SKM-1 (cell line): ENCODE results near the gene UFD1.

ENCODE experiments used
- DNase-seq: peaks from one replicate; lab custom pipeline; 2025; ENCODE audit not compliant: unreplicated experiment; lab: John Stamatoyannopoulos, UW

The UFD1 gene, protein sequence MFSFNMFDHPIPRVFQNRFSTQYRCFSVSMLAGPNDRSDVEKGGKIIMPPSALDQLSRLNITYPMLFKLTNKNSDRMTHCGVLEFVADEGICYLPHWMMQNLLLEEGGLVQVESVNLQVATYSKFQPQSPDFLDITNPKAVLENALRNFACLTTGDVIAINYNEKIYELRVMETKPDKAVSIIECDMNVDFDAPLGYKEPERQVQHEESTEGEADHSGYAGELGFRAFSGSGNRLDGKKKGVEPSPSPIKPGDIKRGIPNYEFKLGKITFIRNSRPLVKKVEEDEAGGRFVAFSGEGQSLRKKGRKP

GRCh38 chr22:19478901-19479354 lies at the start of gene UFD1:
UFD1 (minus strand) TSS chr22:19479193; CDS start chr22:19479085, 108 bp downstream.
- peak; percentile 85 for DNase-seq

DNA sequence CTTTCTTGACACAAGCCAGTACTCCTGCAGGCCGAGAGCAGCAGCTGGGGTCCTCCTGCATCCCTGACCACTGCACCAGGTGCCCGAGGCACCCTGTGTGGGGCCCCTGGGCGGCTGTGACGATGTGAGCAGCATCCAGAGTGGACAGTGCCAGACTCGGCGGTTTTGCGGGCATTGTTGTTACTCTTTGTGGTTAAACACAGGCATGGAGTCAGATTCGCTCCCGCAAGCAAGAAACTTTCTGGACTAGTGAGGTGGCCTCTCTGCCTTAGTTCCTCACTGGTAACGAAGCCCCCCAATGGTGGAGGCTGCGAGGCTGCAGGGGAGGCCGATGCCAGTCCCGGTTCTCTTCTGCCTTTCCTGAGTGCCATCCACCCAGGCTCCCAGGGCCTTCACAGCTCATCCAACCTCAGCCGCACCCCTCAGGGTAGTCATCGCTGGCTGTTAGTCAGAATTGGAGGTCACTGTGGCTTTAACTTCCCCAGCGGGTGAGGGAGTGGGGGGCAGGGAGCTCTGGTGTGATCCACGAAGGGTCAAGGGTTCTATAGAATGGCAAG lies 48.9 kb upstream of the UFD1 start:
- DNase-seq = no peak

- no peak for DNase-seq
These were observed 48.3 kb upstream of the UFD1 start for GRCh38 chr22:19527321-19527721.

DNA sequence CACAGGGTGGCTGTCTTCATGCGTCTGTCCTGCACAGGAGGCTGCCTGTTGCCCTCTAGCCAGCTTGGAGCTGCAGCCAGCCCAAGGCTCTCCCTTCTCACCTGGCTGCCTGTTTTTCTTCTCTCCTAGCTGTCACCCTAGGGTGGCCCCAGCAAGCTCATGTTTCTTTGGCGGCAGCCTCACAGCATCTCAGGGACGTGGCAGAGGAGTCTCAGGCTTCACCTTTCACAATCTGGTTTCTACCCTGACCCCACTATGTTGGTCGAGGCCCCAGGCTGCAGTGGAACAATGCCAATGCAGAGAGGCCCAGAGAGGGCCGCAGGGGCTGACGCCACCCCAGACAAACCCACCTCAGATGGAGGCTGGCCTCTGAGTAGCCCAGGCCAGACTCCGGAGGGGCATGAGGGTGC lies 47.7 kb upstream of the UFD1 start:
- DNase-seq = no peak

DNA sequence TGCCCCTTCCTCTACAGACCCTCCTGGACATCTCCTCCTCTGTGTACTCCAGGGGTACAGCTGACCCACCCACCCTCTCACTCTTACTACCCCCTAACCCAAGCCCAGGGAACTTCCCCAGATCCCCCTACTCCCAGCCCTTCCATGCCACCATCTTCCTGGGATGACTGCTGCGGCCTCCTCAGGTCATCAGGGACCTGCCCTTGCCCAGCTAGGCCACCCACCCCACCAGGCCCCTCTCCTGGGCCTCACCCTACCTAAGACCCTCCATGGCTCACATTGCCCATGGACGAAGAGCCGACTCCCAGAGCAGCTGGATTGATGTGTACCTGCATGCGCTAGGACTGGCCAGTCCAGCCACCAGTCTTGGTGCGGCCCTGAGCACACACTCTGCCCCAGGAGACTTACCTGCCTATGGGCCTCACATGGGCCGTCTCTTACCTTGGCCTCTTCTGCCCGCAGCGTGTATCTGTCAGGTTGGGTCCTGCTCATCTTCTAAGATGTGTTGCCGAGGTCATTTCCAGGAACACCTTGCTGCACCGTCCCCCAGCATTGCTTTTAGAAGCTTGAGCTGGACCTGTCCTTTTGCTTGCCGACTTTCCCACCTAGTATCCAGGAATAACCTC lies 47.2 kb upstream of the UFD1 start:
- DNase-seq = no peak

DNA sequence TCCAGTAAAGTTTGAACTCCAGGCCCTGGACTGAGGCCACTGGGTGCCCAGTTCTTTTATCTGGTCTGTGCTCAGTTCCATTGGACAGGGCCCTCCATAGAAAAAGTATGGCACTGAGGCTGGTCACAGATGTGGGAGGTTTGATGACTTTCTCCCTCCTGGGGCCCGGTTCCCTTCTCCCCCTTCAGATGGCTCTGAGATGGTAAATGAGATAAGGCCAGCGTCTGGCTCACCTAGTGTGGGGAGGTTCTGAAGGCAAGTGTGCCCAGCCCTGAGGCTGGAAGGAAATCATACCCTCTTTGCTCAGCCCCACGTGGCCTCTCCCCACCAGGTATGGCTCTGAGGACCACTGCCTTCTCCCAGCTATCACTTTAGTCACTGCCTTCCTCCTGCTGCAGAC lies 46.7 kb upstream of the UFD1 start:
- DNase-seq = no peak

DNA sequence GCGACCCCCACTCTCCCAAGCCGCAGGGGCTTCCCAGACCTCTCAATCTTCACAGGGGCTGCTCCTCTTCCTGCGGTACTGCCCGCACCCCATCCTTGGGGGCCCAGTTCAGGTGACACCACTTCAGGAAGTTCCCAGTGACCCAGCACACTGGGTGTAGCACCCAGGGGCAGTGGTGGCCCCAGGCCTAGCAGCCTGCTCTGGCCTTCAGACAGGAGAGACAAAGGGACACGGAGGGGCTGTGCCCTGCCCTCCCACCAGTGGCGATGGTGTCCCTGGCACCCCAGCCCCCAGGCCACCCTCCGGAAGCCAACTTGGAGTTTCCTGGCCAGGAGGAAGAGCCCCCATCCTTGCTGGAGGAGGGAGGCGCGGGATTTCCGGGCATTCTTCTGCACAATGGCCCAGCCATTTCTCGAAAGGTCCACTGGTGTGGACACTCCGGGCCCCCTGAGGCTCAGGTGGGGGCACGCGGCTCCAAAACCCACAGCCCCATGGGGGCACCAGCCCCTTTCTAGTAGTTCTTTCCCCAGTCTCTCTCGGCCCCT lies 46.2 kb upstream of the UFD1 start:
- DNase-seq = no peak

- no peak for DNase-seq
These were observed 45.5 kb upstream of the UFD1 start, which contains the start of gene CLDN5 for GRCh38 chr22:19524170-19525115. CLDN5 (minus strand) TSS chr22:19524410; CDS start chr22:19524255, 155 bp downstream.

- no peak for DNase-seq
These were observed 44.5 kb upstream of the UFD1 start for GRCh38 chr22:19523240-19524169.

DNA sequence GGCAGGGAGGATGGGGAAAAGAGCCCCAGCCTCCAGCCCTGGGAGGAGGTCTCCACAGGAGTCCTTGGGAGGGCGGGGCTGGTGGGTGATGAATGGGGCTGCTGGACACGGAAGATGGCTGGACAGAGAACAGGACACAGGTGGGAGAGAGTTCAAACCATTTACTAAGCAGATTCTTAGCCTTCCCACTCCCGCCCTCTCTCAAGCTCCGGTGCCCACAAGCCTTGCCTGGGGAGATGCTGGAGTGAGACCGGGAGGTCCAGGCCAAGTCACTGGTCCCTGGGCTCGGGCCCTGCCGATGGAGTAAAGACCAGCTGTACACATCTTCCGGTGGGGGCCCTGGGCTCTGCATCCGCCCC lies 43.9 kb upstream of the UFD1 start:
- DNase-seq = no peak

- no peak for DNase-seq
These were observed 43.3 kb upstream of the UFD1 start for GRCh38 chr22:19522190-19522880.

DNA sequence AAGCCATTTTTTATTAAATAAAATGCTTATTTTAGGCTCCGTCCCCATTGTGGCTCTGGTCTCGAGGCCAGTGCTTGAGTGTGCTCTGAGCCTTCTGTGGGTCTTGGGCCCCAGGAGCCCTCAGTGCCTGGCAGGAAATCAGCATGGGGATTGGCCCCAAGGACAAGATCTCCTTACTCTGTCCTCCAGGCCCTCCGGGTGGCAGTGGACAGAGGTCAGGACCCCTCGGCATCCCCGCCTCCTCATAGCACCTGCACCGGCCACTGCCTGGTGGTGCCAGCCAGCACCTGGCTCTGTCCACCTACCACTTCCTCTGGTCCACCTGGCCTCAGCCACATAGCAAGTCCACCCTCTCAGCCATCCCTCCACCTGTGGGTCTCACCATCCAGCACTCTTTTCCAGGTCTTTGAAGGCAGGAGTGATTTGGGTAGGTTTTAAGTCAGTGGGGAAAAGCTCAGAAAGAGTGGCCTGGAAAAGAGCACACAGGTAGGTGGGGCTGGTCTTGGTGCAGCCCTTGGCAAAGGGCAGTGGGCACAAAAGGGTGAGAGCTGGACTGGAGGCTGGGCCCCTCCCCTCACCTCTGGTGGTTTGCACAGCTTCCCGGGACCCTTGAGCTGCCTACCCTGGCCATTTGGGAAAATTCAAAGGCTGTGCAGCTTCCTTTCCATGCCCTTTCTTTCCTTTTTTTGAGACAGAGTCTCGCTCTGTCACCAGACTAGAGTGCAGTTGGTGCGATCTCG lies 41.7 kb upstream of the UFD1 start:
- DNase-seq = no peak

- no peak for DNase-seq
These were observed 41.0 kb upstream of the UFD1 start for GRCh38 chr22:19520007-19520406.

DNA sequence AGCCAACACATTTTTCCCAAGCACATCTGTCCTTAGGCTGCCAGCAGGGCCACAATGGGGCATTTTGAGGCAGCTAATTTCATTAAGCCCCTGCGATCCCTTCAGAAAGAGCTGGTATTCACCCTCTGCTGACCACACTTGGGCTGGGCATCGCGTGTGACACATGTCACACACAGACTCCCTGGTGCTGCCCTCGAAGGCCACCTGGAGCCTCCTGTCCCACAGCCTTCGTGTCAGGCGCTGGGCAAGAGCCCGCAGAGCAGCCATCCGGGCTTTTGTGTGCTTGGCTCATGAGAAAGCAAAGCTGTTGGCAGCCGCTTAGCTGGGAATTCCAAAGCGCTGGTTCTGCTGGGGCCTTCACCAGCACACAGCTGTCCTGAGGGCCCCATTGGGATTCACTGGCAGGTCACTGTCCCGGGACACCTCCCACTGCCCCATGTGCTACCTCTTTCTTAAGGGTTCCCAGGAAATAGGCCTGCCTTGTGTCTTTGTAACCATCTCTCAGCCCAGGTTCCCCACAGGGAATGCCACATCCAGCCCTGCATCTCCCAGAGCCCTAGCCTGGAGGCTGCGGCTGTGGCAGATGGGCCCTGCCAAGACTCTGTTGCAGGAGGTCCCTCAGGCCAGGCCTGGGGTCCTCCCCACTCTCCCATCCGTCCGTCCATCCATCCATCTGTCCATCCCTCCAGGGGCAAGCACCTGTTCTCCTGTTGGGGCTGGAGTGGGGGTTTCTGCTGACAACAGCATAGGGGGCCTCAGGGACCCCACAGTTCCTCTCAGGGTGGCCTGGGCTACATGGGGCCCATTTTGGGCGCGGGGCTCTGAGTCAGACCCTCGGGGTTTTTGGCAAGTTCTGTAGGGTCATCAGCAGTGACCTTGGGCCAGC lies 40.3 kb upstream of the UFD1 start:
- DNase-seq = no peak

DNA sequence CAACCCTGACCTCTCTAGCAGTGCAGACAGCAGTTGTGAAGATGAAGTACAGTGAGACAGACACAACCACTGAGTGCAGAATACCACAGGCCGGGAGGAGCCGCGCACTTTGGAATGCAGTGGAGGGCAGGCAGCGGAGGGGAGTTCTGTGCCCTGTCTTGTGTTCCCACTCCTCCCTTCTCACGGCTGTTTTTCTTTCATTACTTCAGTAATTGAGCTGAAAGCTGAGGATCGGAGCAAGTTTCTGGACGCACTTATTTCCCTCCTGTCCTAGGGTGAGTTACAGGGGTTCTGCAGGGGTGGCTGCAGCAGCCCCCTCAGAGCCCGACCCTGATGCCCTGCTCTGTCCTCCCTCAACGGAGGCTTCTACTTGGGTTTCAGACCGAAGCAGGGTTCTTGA lies 39.6 kb upstream of the UFD1 start:
- no peak for DNase-seq

- DNase-seq = no peak
These were observed 39.1 kb upstream of the UFD1 start for GRCh38 chr22:19517919-19518611.

- no peak for DNase-seq
These were observed 38.1 kb upstream of the UFD1 start for GRCh38 chr22:19517171-19517500.
